ENCODE results near the gene FOXN3.

GRCh38 chr14:89280600-89280999 lies 136.4 kb downstream of the FOXN3 start:
- TF ChIP-seq EP300 (IDR thresholded peaks at IDR 0.05) (no peak), CTCF (IDR thresholded peaks at IDR 0.05) (no peak), POLR2A (IDR thresholded peaks at IDR 0.05) (no peak)
